ENCODE data around the gene SCYGR1. TPM values are rescaled to one million over a fixed set of nuclear protein-coding genes. Genes with fewer than 3 reads are reported as not detected.

SCYGR1 gene
- polyA plus RNA-seq, 1 donor from 2014 or later: not detected

DNA sequence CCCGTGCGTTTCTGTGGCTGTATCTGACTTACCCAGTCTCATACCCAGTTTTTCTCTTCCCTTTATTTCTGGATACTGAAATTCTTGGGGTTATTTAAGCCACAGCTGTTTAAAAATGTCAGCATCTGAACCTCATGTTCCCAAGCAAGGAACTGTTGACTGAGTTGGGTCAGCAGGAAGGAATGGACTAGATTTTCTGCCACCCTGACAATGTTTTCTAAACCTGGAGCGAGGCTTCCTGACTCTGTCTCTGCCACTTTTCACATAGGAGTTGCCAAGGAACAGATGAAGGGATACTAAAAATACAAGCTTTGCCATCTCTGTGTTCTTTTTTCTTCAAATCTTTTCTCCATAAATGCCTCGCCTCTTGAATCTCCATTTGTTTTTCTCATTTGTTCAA lies 29.0 kb upstream of the SCYGR1 start:
- Histone ChIP-seq H3K27me3 (ENCODE audit: insufficient read depth, low read depth, low read length) (no peaks in the 10 kb centered on the region), H3K36me3 (ENCODE audit: insufficient read depth, low read length) (no peaks in the 10 kb centered on the region), H3K9me2 (ENCODE audit: insufficient read depth, low read length) (no peaks in the 10 kb centered on the region), H2AFZ (ENCODE audit: low read depth, low read length) (no peak overlapping the region), H3K27ac (ENCODE audit: low read length) (no peak overlapping the region), H3K4me3 (ENCODE audit: low read length) (no peak overlapping the region), H4K20me1 (ENCODE audit: insufficient read depth) (no peaks in the 10 kb centered on the region), H3K9ac (ENCODE audit: low read length) (no peak overlapping the region), H3K79me2 (replicated peaks; ENCODE audit: insufficient read depth, low read length) (no peaks in the 10 kb centered on the region), H3F3A (ENCODE audit: insufficient read depth, low read length, poor library complexity, severe bottlenecking) (no peaks in the 10 kb centered on the region), H3K9me3 (ENCODE audit: low read length) (no peaks in the 10 kb centered on the region), H3K4me2 (ENCODE audit: low read length) (no peak overlapping the region)
- TF ChIP-seq POLR2AphosphoS5 (IDR thresholded peaks at IDR 0.05) (no peak), EP300 (conservative IDR thresholded peaks at IDR 0.05; ENCODE audit: poor library complexity, severe bottlenecking) (no peak), MXI1 (conservative IDR thresholded peaks at IDR 0.05; ENCODE audit: poor library complexity, severe bottlenecking) (no peak)
- TF ChIP-seq, protein P1, sequence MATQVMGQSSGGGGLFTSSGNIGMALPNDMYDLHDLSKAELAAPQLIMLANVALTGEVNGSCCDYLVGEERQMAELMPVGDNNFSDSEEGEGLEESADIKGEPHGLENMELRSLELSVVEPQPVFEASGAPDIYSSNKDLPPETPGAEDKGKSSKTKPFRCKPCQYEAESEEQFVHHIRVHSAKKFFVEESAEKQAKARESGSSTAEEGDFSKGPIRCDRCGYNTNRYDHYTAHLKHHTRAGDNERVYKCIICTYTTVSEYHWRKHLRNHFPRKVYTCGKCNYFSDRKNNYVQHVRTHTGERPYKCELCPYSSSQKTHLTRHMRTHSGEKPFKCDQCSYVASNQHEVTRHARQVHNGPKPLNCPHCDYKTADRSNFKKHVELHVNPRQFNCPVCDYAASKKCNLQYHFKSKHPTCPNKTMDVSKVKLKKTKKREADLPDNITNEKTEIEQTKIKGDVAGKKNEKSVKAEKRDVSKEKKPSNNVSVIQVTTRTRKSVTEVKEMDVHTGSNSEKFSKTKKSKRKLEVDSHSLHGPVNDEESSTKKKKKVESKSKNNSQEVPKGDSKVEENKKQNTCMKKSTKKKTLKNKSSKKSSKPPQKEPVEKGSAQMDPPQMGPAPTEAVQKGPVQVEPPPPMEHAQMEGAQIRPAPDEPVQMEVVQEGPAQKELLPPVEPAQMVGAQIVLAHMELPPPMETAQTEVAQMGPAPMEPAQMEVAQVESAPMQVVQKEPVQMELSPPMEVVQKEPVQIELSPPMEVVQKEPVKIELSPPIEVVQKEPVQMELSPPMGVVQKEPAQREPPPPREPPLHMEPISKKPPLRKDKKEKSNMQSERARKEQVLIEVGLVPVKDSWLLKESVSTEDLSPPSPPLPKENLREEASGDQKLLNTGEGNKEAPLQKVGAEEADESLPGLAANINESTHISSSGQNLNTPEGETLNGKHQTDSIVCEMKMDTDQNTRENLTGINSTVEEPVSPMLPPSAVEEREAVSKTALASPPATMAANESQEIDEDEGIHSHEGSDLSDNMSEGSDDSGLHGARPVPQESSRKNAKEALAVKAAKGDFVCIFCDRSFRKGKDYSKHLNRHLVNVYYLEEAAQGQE (IDR thresholded peaks at IDR 0.05; ENCODE audit: borderline replicate concordance): no peak
- TF ChIP-seq, protein P2, sequence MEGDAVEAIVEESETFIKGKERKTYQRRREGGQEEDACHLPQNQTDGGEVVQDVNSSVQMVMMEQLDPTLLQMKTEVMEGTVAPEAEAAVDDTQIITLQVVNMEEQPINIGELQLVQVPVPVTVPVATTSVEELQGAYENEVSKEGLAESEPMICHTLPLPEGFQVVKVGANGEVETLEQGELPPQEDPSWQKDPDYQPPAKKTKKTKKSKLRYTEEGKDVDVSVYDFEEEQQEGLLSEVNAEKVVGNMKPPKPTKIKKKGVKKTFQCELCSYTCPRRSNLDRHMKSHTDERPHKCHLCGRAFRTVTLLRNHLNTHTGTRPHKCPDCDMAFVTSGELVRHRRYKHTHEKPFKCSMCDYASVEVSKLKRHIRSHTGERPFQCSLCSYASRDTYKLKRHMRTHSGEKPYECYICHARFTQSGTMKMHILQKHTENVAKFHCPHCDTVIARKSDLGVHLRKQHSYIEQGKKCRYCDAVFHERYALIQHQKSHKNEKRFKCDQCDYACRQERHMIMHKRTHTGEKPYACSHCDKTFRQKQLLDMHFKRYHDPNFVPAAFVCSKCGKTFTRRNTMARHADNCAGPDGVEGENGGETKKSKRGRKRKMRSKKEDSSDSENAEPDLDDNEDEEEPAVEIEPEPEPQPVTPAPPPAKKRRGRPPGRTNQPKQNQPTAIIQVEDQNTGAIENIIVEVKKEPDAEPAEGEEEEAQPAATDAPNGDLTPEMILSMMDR (IDR thresholded peaks at IDR 0.05; ENCODE audit: poor library complexity, severe bottlenecking): no peak

DNA sequence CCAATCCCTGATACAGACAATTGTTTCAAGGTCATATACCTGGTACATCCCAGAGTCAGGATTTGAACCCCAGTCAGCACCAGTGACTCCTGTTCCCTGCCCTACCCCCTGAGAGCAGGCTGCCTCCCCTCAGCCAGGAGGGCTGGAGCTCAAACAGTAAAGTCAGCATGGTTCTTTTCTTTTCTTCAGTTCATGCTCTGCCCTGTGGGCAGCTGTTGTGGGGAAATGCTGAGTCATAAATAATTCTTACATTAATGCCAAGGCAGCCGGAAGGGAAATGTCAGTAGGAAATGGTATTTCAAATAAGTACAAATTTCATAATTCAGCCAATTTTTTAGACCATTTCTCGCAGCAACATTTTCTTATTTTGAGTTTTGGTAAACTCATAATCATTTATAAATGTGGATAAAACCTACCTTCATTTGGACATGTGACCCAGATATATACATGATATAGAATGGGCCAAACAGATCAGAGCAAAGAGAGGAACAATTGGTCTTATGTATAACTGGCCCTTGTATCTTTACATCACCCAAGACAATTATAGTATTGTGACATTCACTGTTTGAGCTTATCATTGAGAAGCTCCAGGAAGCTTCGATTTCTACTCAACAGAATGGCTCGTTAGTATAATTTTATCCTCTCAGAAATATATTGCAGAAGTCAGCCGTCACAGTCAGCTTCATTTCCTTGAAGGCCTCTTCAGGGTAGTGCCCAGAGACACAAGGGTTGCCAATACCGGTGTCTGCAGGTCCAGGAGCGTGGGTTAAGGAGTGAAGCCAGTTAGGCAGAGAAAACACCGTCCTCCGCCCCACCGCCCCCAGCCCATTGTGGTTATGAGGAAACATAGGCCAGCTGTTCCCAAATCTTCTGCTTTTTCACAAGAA lies 28.0 kb upstream of the SCYGR1 start:
- H3K9me2 ChIP-seq (ENCODE audit: insufficient read depth, low read length): no peaks in the 10 kb centered on the region
- H3K4me3 ChIP-seq (ENCODE audit: low read length): no peak overlapping the region
- H3K79me2 ChIP-seq (replicated peaks; ENCODE audit: insufficient read depth, low read length): no peaks in the 10 kb centered on the region
- H4K20me1 ChIP-seq (ENCODE audit: insufficient read depth): no peaks in the 10 kb centered on the region
- TF ChIP-seq RAD21 (conservative IDR thresholded peaks at IDR 0.05): no peak
- no peak for TF ChIP-seq SMC3 (conservative IDR thresholded peaks at IDR 0.05; ENCODE audit: poor library complexity)
- TF ChIP-seq, protein P2 (IDR thresholded peaks at IDR 0.05; ENCODE audit: poor library complexity, severe bottlenecking): no peak
- TF ChIP-seq TAF1 (IDR thresholded peaks at IDR 0.05; ENCODE audit: low read depth): no peak
- no peak for TF ChIP-seq POLR2AphosphoS5 (IDR thresholded peaks at IDR 0.05)
- no peak for TF ChIP-seq MXI1 (conservative IDR thresholded peaks at IDR 0.05; ENCODE audit: poor library complexity, severe bottlenecking)
- no peak for TF ChIP-seq EZH2 (IDR thresholded peaks at IDR 0.05; ENCODE audit: borderline replicate concordance, insufficient read depth, low read length, poor library complexity, severe bottlenecking)
- TF ChIP-seq, protein P1 (IDR thresholded peaks at IDR 0.05; ENCODE audit: borderline replicate concordance): no peak
- no peak for TF ChIP-seq EP300 (conservative IDR thresholded peaks at IDR 0.05; ENCODE audit: poor library complexity, severe bottlenecking)
- H3K4me2 ChIP-seq (ENCODE audit: low read length): no peak overlapping the region
- no peak overlapping the region for H3K27ac ChIP-seq (ENCODE audit: low read length)
- H2AFZ ChIP-seq (ENCODE audit: low read depth, low read length): no peak overlapping the region
- no peaks in the 10 kb centered on the region for H3K36me3 ChIP-seq (ENCODE audit: insufficient read depth, low read length)
- no peaks in the 10 kb centered on the region for H3K9me3 ChIP-seq (ENCODE audit: low read length)
- H3K27me3 ChIP-seq (ENCODE audit: insufficient read depth, low read depth, low read length): no peaks in the 10 kb centered on the region
- H3K9ac ChIP-seq (ENCODE audit: low read length): no peak overlapping the region
- no peaks in the 10 kb centered on the region for H3F3A ChIP-seq (ENCODE audit: insufficient read depth, low read length, poor library complexity, severe bottlenecking)
